GM23338 (cell line): ENCODE results near the gene DOLK. TPM values are rescaled to one million over a fixed set of nuclear protein-coding genes. Genes with fewer than 3 reads are reported as not detected.

Experiments used
- ATAC-seq: fragments of 200-7000 bp; cut with Tn5 transposase; 3 replicates; pipeline ENCODE4 v1.9.1; 2020
- DNase-seq: peaks from one replicate; pipeline ENCODE4 v3.0.0-alpha.2; 2015; ENCODE audit warnings: low spot score
- H2AFZ ChIP-seq: fragments of 200-600 bp; sonication (generic); 2 replicates; pipeline ENCODE4 v1.8.0; 2016; ENCODE audit warnings: antibody characterized with exemption, mild to moderate bottlenecking, moderate library complexity
- H3F3A ChIP-seq: fragments of 200-600 bp; sonication (generic); replicated peaks from 2 replicates; pipeline ENCODE4 v1.8.0; 2017; ENCODE audit warnings: antibody characterized with exemption, mixed run types, low read depth
- H3K27ac ChIP-seq: fragments of 200-600 bp; sonication (generic); 2 replicates; pipeline ENCODE4 v1.6.1; 2016; ENCODE audit warnings: low read depth
- H3K27me3 ChIP-seq: fragments of 200-600 bp; sonication (generic); 2 replicates; pipeline ENCODE4 v1.8.0; 2016; ENCODE audit warnings: mild to moderate bottlenecking, mixed run types, moderate library complexity; ENCODE audit not compliant: insufficient read depth
- H3K36me3 ChIP-seq: fragments of 200-600 bp; sonication (generic); 2 replicates; pipeline ENCODE4 v1.8.0; 2016; ENCODE audit warnings: mild to moderate bottlenecking; ENCODE audit not compliant: insufficient read depth
- H3K4me1 ChIP-seq: fragments of 200-600 bp; sonication (generic); 2 replicates; pipeline ENCODE4 v1.8.0; 2016; ENCODE audit warnings: mild to moderate bottlenecking, moderate library complexity; ENCODE audit not compliant: insufficient read depth
- H3K4me2 ChIP-seq: fragments of 200-600 bp; sonication (generic); 2 replicates; pipeline ENCODE4 v1.7.1; 2017; ENCODE audit warnings: mixed run types
- H3K4me3 ChIP-seq: fragments of 200-600 bp; sonication (generic); 2 replicates; pipeline ENCODE4 v1.6.1; 2016; ENCODE audit warnings: mixed run types
- H3K79me2 ChIP-seq: fragments of 200-600 bp; sonication (generic); replicated peaks from 2 replicates; pipeline ENCODE4 v1.8.0; 2017; ENCODE audit warnings: mild to moderate bottlenecking; ENCODE audit not compliant: insufficient read depth
- H3K9me2 ChIP-seq: fragments of 200-600 bp; sonication (generic); 2 replicates; pipeline ENCODE4 v1.8.0; 2017; ENCODE audit not compliant: insufficient read depth
- H4K20me1 ChIP-seq: fragments of 200-600 bp; sonication (generic); replicated peaks from 2 replicates; pipeline ENCODE4 v1.8.0; 2017; ENCODE audit warnings: mild to moderate bottlenecking; ENCODE audit not compliant: insufficient read depth
- H3K27ac Mint-ChIP-seq: 2 replicates; pipeline ENCODE4 v1.8.0; 2020; ENCODE audit warnings: inconsistent platforms, mild to moderate bottlenecking, moderate library complexity, mixed read lengths
- H3K27me3 Mint-ChIP-seq: 3 replicates; pipeline ENCODE4 v1.8.0; 2022; ENCODE audit warnings: low read depth, mild to moderate bottlenecking, moderate library complexity, mixed read lengths, inconsistent platforms; ENCODE audit not compliant: insufficient read depth, poor library complexity
- H3K36me3 Mint-ChIP-seq: 3 replicates; pipeline ENCODE4 v1.8.0; 2021; ENCODE audit warnings: low read depth, mild to moderate bottlenecking, inconsistent platforms, moderate library complexity, mixed read lengths
- H3K4me1 Mint-ChIP-seq: 3 replicates; pipeline ENCODE4 v1.8.0; 2020; ENCODE audit warnings: mild to moderate bottlenecking, inconsistent platforms, mixed read lengths
- H3K4me3 Mint-ChIP-seq: 3 replicates; pipeline ENCODE4 v1.8.0; 2021; ENCODE audit warnings: moderate library complexity, mild to moderate bottlenecking, inconsistent platforms, mixed read lengths
- H3K9me3 Mint-ChIP-seq: 3 replicates; pipeline ENCODE4 v1.8.0; 2020; ENCODE audit warnings: moderate library complexity, mild to moderate bottlenecking, inconsistent platforms, mixed read lengths
- CREB1 ChIP-seq: fragments of 250-450 bp; sonication (Bioruptor Pico); IDR thresholded peaks from 2 replicates; pipeline ENCODE4 v1.5.0; 2020; ENCODE audit warnings: low read depth, mild to moderate bottlenecking, moderate library complexity
- CTCF ChIP-seq, 2 experiments: fragments of 200-600 bp in 1 of 2; sonication (generic) in 1 of 2; conservative IDR thresholded peaks; 2 replicates each; pipeline versions ENCODE4 v1.5.1 to v1.6.1; 2016 to 2017; ENCODE audit warnings: antibody characterized with exemption in 2 of 2, low read depth in 2 of 2, mild to moderate bottlenecking in 2 of 2, moderate library complexity in 1 of 2
- ETS1 ChIP-seq: IDR thresholded peaks from 2 replicates; pipeline ENCODE4 v1.6.1; 2016; ENCODE audit warnings: antibody characterized with exemption
- EZH2 ChIP-seq: fragments of 200-600 bp; sonication (generic); IDR thresholded peaks from one replicate; pipeline ENCODE4 v1.8.0; 2017; ENCODE audit warnings: antibody characterized with exemption, mild to moderate bottlenecking, low read depth; ENCODE audit not compliant: unreplicated experiment
- EZH2phosphoT487 ChIP-seq: fragments of 200-600 bp; sonication (generic); IDR thresholded peaks from one replicate; pipeline ENCODE4 v1.8.1; 2018; ENCODE audit warnings: antibody characterized with exemption; ENCODE audit not compliant: unreplicated experiment
- JUNB ChIP-seq: IDR thresholded peaks from one replicate; pipeline ENCODE4 v1.6.1; 2016; ENCODE audit warnings: antibody characterized with exemption; ENCODE audit not compliant: unreplicated experiment
- NANOG ChIP-seq: IDR thresholded peaks from 2 replicates; pipeline ENCODE4 v1.6.1; 2016; ENCODE audit warnings: antibody characterized with exemption, borderline replicate concordance
- REST ChIP-seq: IDR thresholded peaks from one replicate; pipeline ENCODE4 v1.6.1; 2018; ENCODE audit warnings: antibody characterized with exemption; ENCODE audit not compliant: unreplicated experiment
- ZNF114 ChIP-seq: fragments of 250-450 bp; sonication (Bioruptor Pico); IDR thresholded peaks from 2 replicates; pipeline ENCODE4 v1.5.0; 2020; ENCODE audit warnings: mild to moderate bottlenecking, moderate library complexity
- ZNF331 ChIP-seq: fragments of 250-450 bp; sonication (Bioruptor Pico); IDR thresholded peaks from 2 replicates; pipeline ENCODE4 v1.5.0; 2020; ENCODE audit warnings: low read depth, mild to moderate bottlenecking, moderate library complexity
- polyA plus RNA-seq: library from polyadenylated mRNA; unstranded; fragments of >200 nt; fragmentation: Nextera tagmentation; extraction: Ambion mirVana; gene quantifications from 2 replicates; pipeline ENCODE4 v1.2.1, GENCODE V29; 2016
- total RNA-seq: library from RNA; depleted of rRNA; stranded (reverse); fragments of >200 nt; shearing (Covaris generic); gene quantifications from 2 replicates; pipeline ENCODE4 v1.2.3, GENCODE V29; 2014

Gene DOLK
- total and polyA plus RNA-seq, 2 experiments from 2014 or later, result 9.8 to 20.2 TPM

GRCh38 chr9:128916204-128916603 is 31.2 kb downstream of the DOLK start (continued):
- TF ChIP-seq ETS1, result no peak
- TF ChIP-seq NANOG, result no peak
- no peak for TF ChIP-seq JUNB
- TF ChIP-seq ZNF114 (CRISPR knock-in tag), result no peak
- no peak for TF ChIP-seq ZNF331 (CRISPR knock-in tag)
- no peak for TF ChIP-seq CTCF (conservative IDR thresholded peaks at IDR 0.05; ENCODE audit: low read depth in 2 of 2)
- no peak for TF ChIP-seq CREB1 (CRISPR knock-in tag)

- Histone ChIP-seq H3K4me3 (no peak overlapping the region), H3F3A (no peaks in the 10 kb centered on the region), H3K9me2 (no peaks in the 10 kb centered on the region), H3K79me2 (peaks cover 29% of the 10 kb centered on the region), H3K36me3 (peaks cover 5% of the 10 kb centered on the region; the same call in 1 of the 2 replicates), H3K4me1 (peaks cover 13% of the 10 kb centered on the region), H4K20me1 (peaks cover 16% of the 10 kb centered on the region; the same call in 1 of the 2 replicates), H3K4me2 (no peak overlapping the region), H3K27ac (no peak overlapping the region), H2AFZ (no peak overlapping the region), H3K27me3 (no peaks in the 10 kb centered on the region)
- Mint-ChIP-seq H3K9me3 (no peaks in the 10 kb centered on the region), H3K27me3 (peaks cover 8% of the 10 kb centered on the region), H3K4me1 (peaks cover 33% of the 10 kb centered on the region), H3K36me3 (peaks cover 58% of the 10 kb centered on the region), H3K4me3 (no peak overlapping the region), H3K27ac (0 out of 2 replicates have a peak overlapping the region, but pooled peaks have one; percentile 95)
- DNase-seq, result no peak
- ATAC-seq, result no peak
- TF ChIP-seq EZH2, result no peak
Observed at GRCh38 chr9:128913995-128914772, 33.2 kb downstream of the DOLK start.

GRCh38 chr9:128913048-128913900 is 34.1 kb downstream of the DOLK start:
- no peaks in the 10 kb centered on the region for H3K9me3 Mint-ChIP-seq
- no peaks in the 10 kb centered on the region for H3F3A ChIP-seq
- H3K79me2 ChIP-seq, result peaks cover 31% of the 10 kb centered on the region
- H2AFZ ChIP-seq, result no peak overlapping the region
- peaks cover 67% of the 10 kb centered on the region for H3K36me3 Mint-ChIP-seq
- H3K4me3 Mint-ChIP-seq, result no peak overlapping the region; the same call in 2 of the 3 replicates
- peak overlapping the region; percentile 85 for H3K27ac ChIP-seq
- H3K27ac Mint-ChIP-seq, result peak overlapping the region; percentile 95
- no peaks in the 10 kb centered on the region for H3K27me3 ChIP-seq
- H4K20me1 ChIP-seq, result peaks cover 16% of the 10 kb centered on the region; the same call in 1 of the 2 replicates
- TF ChIP-seq EZH2phosphoT487 (no peak), ETS1 (no peak), EZH2 (no peak), REST (no peak), JUNB (no peak), ZNF114 (CRISPR knock-in tag) (no peak)
- no peak overlapping the region for H3K4me2 ChIP-seq
- peaks cover 6% of the 10 kb centered on the region for H3K27me3 Mint-ChIP-seq
- H3K9me2 ChIP-seq, result no peaks in the 10 kb centered on the region
- peaks cover 5% of the 10 kb centered on the region; the same call in 1 of the 2 replicates for H3K36me3 ChIP-seq
- DNase-seq (no peak), ATAC-seq (peak; percentile 11; the same call in 2 of the 3 replicates)
- H3K4me1 Mint-ChIP-seq, result peaks cover 32% of the 10 kb centered on the region
- no peak overlapping the region for H3K4me3 ChIP-seq
- H3K4me1 ChIP-seq, result peaks cover 13% of the 10 kb centered on the region
